HFF-Myc (cell line): ENCODE measurements around the gene SBF1.

Experiments
- DNase-seq: peaks from one replicate; pipeline ENCODE4 v3.0.0-alpha.2; 2011; ENCODE audit warnings: low read depth; ENCODE audit errors: extremely low read depth
- H3K4me3 ChIP-seq: replicated peaks from 2 replicates; pipeline ENCODE4 v1.5.1; 2011; ENCODE audit warnings: low read depth, mild to moderate bottlenecking, control low read depth, low read length
- TF ChIP-seq, protein P1 (sequence below): IDR thresholded peaks from 2 replicates; pipeline ENCODE4 v1.5.1; 2012; ENCODE audit warnings: mild to moderate bottlenecking, low read depth, low read length, control low read depth; ENCODE audit errors: missing control alignments

SBF1 gene

DNA sequence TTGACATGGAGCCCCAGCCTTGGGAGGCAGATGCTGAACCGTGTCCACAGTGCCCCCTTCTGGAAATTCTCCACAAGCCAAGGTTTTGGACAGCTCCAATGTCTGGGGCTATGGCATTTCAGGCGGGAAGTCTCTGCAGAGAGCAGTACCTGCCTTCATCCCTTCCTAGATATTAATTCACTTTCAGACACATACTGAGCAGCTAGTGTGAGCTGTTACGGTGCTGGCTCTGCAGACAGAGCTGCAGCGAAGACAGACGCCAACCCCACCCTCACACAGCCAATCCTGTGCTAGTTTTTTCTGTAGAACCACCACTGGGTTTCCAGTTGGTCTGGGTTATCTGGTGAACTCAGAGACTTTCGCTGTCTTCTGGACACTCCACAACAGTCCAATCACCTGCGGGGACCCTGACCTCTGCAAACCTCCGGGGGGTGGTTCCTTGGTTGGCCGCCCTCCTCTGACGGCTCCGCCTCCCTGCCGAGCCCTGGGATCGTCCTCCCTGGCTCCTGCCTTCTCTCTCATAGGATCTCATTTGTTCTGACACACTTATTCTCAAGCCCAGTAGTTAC lies 23.6 kb upstream of the SBF1 start:
- H3K4me3 ChIP-seq, result no peak overlapping the region
- DNase-seq, result peak; percentile 30
- TF ChIP-seq, protein P1, sequence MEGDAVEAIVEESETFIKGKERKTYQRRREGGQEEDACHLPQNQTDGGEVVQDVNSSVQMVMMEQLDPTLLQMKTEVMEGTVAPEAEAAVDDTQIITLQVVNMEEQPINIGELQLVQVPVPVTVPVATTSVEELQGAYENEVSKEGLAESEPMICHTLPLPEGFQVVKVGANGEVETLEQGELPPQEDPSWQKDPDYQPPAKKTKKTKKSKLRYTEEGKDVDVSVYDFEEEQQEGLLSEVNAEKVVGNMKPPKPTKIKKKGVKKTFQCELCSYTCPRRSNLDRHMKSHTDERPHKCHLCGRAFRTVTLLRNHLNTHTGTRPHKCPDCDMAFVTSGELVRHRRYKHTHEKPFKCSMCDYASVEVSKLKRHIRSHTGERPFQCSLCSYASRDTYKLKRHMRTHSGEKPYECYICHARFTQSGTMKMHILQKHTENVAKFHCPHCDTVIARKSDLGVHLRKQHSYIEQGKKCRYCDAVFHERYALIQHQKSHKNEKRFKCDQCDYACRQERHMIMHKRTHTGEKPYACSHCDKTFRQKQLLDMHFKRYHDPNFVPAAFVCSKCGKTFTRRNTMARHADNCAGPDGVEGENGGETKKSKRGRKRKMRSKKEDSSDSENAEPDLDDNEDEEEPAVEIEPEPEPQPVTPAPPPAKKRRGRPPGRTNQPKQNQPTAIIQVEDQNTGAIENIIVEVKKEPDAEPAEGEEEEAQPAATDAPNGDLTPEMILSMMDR, result peak; percentile 69

DNA sequence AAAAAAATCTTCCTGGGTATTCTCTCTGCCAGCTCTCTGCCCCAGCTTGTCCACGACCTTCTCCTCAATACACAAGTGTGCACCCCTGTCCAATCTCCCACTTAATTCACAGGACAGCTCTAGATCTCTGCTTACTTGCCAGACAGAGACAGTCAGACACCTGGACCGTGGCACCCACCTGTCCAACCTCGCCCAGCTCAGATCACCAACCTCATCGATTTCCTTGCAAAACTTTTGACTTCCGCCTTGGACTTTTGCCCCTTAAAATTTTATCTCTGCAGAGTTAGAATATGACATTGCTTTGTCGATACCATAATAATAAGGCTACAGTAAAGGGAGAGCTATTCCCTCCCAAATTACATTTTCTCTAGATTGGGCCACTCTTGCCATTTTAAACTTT lies 22.3 kb upstream of the SBF1 start:
- TF ChIP-seq, protein P1, result no peak
- no peak for DNase-seq
- H3K4me3 ChIP-seq, result no peak overlapping the region

DNA sequence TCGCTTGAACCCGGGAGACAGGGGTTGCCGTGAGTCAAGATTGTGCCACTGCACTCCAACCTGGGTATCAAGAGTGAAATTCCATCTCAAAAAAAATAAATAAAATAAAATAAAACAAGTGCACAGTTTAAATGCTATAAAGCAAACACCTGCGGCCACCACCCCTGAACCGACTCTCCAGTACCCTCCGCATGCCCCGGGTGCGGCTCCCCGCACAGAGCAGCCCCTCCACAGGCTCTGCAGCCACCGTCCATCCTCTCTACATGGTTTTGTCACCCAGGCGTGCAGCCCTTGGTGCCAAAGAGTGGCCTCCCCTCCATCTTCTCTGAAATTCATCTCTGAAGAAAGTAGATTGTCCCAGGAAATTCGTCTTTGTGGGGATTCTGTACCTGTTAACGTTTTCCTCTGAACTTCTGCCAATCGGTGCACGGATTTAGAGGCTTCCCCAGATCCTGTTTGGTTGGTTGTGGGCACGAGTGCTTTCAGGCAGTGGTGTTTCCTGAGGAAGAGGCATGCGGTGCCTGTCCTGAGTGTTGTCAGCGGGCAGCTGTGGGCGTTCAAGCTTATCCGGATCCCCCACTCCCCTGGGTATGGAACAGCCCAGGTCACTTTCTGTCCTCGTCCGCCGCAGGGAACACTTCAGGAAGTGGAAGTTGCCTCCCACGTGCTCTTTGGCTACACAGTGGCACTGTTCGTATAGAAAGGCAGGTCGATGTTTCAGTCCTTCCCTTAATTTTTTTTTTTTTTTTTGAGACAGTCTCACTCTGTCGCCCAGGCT lies 15.9 kb upstream of the SBF1 start:
- no peak for DNase-seq
- TF ChIP-seq, protein P1, result no peak
- no peak overlapping the region for H3K4me3 ChIP-seq

DNA sequence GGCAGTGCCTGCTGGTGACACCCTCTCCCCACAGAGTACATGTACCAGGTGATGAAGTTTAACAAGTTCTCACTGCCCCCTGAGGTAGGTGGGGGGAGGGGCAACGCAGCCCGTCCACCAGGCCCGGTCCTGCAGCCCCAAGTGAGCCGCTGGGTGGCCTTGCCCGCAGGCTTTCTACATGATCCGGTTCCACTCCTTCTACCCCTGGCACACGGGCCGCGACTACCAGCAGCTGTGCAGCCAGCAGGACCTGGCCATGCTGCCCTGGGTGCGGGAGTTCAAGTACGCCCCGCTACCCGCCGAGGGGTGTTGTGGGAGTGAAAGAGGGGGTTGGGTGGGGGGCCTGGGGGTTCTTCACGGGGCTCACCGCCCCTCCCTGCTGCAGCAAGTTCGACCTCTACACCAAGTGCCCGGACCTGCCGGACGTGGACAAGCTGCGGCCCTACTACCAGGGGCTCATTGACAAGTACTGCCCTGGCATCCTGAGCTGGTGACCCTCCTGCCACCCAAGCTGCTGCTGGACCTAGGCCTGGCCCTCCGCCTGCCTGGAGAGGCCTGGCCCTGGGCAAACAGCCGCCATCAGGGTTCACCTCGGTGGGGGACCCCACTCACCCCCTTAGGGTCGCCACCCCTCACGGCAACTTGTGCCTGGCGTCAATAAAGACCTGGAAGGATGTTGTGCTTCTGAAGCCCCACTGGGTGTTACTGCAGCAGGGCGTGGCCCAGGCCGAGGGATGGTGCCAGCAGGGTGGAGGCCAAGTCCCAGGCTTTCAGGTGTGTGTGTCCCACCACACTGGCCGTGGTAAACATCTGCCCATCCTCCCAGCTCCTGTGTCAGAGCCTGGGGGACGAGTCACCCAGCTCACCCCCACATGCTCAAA lies 14.8 kb upstream of the SBF1 start:
- no peak overlapping the region for H3K4me3 ChIP-seq
- TF ChIP-seq, protein P1, result no peak
- no peak for DNase-seq

DNA sequence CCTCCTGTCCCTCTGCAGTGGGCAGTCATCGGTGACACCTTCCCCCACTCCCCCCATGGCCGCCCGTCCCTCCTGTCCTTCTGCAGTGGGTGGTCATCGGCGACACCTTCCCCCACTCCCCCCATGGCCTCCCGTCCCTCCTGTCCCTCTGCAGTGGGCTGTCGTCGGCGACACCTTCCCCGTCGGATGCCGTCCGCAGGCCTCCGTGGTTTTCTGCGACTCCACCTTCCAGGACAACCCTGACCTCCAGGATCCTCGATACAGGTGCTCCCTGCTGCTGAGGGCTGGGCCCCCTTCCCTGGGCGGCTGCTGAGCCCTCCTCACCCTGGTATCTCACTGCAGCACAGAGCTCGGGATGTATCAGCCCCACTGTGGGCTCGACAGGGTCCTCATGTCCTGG lies 14.1 kb upstream of the SBF1 start:
- TF ChIP-seq, protein P1, result no peak
- no peak for DNase-seq
- H3K4me3 ChIP-seq, result no peak overlapping the region

DNA sequence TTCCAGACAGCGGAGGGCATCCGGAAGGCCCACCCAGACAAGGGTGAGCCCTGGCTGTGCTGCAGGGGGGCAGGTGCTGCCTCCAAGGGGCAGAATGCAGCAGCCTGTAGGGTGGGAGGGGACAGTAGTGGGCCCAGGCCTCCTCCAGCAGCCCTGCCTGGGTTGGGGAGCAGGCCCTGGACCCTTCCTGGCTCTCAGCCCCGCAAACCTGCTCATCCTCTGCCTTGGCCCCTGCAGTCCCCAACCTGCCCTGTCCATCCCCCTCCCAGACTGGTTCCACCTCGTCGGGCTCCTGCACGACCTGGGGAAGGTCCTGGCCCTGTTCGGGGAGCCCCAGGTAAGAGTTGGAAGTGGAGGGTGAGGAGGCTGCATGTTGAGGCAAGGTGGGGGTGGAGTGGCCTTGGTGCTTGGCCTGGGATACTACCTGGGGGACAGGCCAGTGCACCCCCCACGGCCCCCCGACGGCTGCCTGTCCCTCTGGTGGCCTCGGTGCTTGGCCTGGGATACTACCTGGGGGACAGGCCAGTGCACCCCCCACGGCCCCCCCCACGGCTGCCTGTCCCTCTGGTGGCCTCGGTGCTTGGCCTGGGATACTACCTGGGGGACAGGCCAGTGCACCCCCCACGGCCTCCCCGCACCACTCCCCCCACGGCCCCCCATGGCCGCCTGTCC lies 13.3 kb upstream of the SBF1 start:
- DNase-seq, result no peak
- TF ChIP-seq, protein P1, result no peak
- H3K4me3 ChIP-seq, result no peak overlapping the region
